Mucosa of descending colon (tissue), 3 donors: Measurements from ENCODE around the gene RBM20. TPM values are rescaled to one million over a fixed set of nuclear protein-coding genes. Genes with fewer than 3 reads are reported as not detected.

Experiments
- ATAC-seq: fragments of 200-7000 bp; cut with Tn5 transposase; one replicate; pipeline ENCODE4 v1.9.1; 2020; ENCODE audit warnings: mild to moderate bottlenecking, moderate library complexity
- DNase-seq, 3 donors: peaks; one replicate each; pipeline ENCODE4 v3.0.0-alpha.2; 2020
- H3K36me3 ChIP-seq: fragments of 200-600 bp; one replicate; pipeline ENCODE4 v1.8.0; 2021; ENCODE audit warnings: low read depth, mild to moderate bottlenecking
- H3K4me1 ChIP-seq: fragments of 200-600 bp; one replicate; pipeline ENCODE4 v1.8.0; 2021; ENCODE audit warnings: low read depth, mild to moderate bottlenecking
- H3K4me3 ChIP-seq: fragments of 200-600 bp; one replicate; pipeline ENCODE4 v1.8.0; 2021; ENCODE audit warnings: mild to moderate bottlenecking
- H3K9me3 ChIP-seq: fragments of 200-600 bp; one replicate; pipeline ENCODE4 v1.8.0; 2021; ENCODE audit warnings: mild to moderate bottlenecking
- CTCF ChIP-seq: fragments of 200-600 bp; IDR thresholded peaks from one replicate; pipeline ENCODE4 v1.8.0; 2022; ENCODE audit warnings: antibody characterized with exemption, mild to moderate bottlenecking
- intact Hi-C, 2 donors: fragments of 100-400 bp; cut with DNase I in 1 of 2; cut with micrococcal nuclease in 1 of 2; formaldehyde crosslinking; loops; one replicate each; pipeline versions ENCODE4 v1.11.0 to v1.11.1; 2022; cut with DNase I, micrococcal nuclease
- total RNA-seq, 3 donors: library from RNA; stranded (reverse); fragmentation: NEBNext Ultra II Directional in 2 of 3; extraction: Animal tissue kit (Norgen Biotek cat#: 25700) in 2 of 3; gene quantifications; one replicate each; pipeline versions ENCODE4 v1.2.1 to v1.2.4, GENCODE V29; 2021 to 2023
- donor health status: DM: no; HTN: no; CAD: no; lungs with moderate emphysema.
- donor health status: DM: no; HTN: no; CAD: no.
- donor health status: DM: no; HTN: yes; CAD: no.

Gene RBM20
- total RNA-seq, 3 donors from 2014 or later: 0.46 to 9.7 (median 2.0) TPM

GRCh38 chr10:110812583-110812982 is 168.4 kb downstream of the RBM20 start:
- Histone ChIP-seq H3K4me3 (no peak overlapping the region), H3K9me3 (no peaks in the 10 kb centered on the region), H3K36me3 (no peaks in the 10 kb centered on the region), H3K4me1 (no peaks in the 10 kb centered on the region)
- DNase-seq (no peak), ATAC-seq (no peak)
- no peak for TF ChIP-seq CTCF
- intact Hi-C loops: no loop called here

- DNase-seq (no peak), ATAC-seq (peak; percentile 19)
- Histone ChIP-seq H3K36me3 (no peaks in the 10 kb centered on the region), H3K4me1 (peaks cover 8% of the 10 kb centered on the region), H3K9me3 (no peaks in the 10 kb centered on the region), H3K4me3 (no peak overlapping the region)
- no peak for TF ChIP-seq CTCF
- intact Hi-C loops: no loop called here
Measured at GRCh38 chr10:110813743-110814472, 169.8 kb downstream of the RBM20 start.

GRCh38 chr10:110815354-110816004 is 171.3 kb downstream of the RBM20 start:
- no peak for ATAC-seq
- Histone ChIP-seq H3K9me3 (no peaks in the 10 kb centered on the region), H3K4me3 (no peak overlapping the region), H3K4me1 (peaks cover 19% of the 10 kb centered on the region), H3K36me3 (no peaks in the 10 kb centered on the region)
- no peak for TF ChIP-seq CTCF
- no peak for DNase-seq
- intact Hi-C loops: no loop called here

- no peaks in the 10 kb centered on the region for H3K9me3 ChIP-seq
- ATAC-seq: no peak
- intact Hi-C loops: no loop called here
- DNase-seq: no peak
- TF ChIP-seq CTCF: no peak
- peaks cover 20% of the 10 kb centered on the region for H3K4me1 ChIP-seq
- H3K36me3 ChIP-seq: no peaks in the 10 kb centered on the region
- no peak overlapping the region for H3K4me3 ChIP-seq
Measured at GRCh38 chr10:110817614-110818013, 173.5 kb downstream of the RBM20 start.

- no peak for TF ChIP-seq CTCF
- no peak overlapping the region for H3K4me3 ChIP-seq
- ATAC-seq: peak; percentile 90
- intact Hi-C loops: no loop called here
- H3K4me1 ChIP-seq: peaks cover 25% of the 10 kb centered on the region
- peak in 1 of 3 donors; percentile 90 for DNase-seq
- no peaks in the 10 kb centered on the region for H3K36me3 ChIP-seq
- no peaks in the 10 kb centered on the region for H3K9me3 ChIP-seq
Measured at GRCh38 chr10:110818311-110819256, 174.4 kb downstream of the RBM20 start.
